OCI-LY7 (cell line): ENCODE data around the gene PLEKHG5. TPM values are rescaled to one million over a fixed set of nuclear protein-coding genes. Genes with fewer than 3 reads are reported as not detected.

Source experiments
- BruUV-seq: library from RNA; stranded (reverse); fragments of 400-500 nt; replicated peaks from 2 replicates; lab custom pipeline; 2021; lab: Mats Ljungman, UMichigan
- CTCF ChIA-PET: fragments of 300-600 bp; sonication (Branson Sonifier 250); formaldehyde crosslinking; loops from one replicate; lab custom pipeline; 2022; ENCODE audit warnings: antibody characterized with exemption; ENCODE audit not compliant: unreplicated experiment; lab: Charles Lee
- POLR2A ChIA-PET: fragments of 300-600 bp; sonication (Branson Sonifier 250); formaldehyde crosslinking; loops from one replicate; lab custom pipeline; 2022; ENCODE audit warnings: antibody characterized with exemption; lab: Charles Lee
- DNase-seq: peaks from one replicate; pipeline ENCODE4 v3.0.0-alpha.2; 2015; ENCODE audit warnings: low spot score
- H2AFZ ChIP-seq: fragments of 200-600 bp; sonication (generic), shearing (Covaris generic); 2 replicates; pipeline ENCODE4 v1.6.1; 2014; ENCODE audit warnings: mild to moderate bottlenecking, antibody characterized with exemption, low read length, moderate library complexity
- H3K27ac ChIP-seq: fragments of 200-600 bp; sonication (generic); 2 replicates; pipeline ENCODE4 v1.5.1; 2014; ENCODE audit warnings: mixed run types, low read depth, mild to moderate bottlenecking, moderate library complexity, low read length, inconsistent platforms; ENCODE audit not compliant: poor library complexity, severe bottlenecking
- H3K36me3 ChIP-seq: fragments of 200-600 bp; sonication (generic); 2 replicates; pipeline ENCODE4 v1.6.1; 2014; ENCODE audit warnings: mild to moderate bottlenecking, antibody characterized with exemption, low read length, moderate library complexity, mixed read lengths; ENCODE audit not compliant: insufficient read depth
- H3K4me1 ChIP-seq: fragments of 200-600 bp; sonication (generic); 2 replicates; pipeline ENCODE4 v1.5.1; 2014; ENCODE audit warnings: mild to moderate bottlenecking, low read length; ENCODE audit not compliant: insufficient read depth, poor library complexity, severe bottlenecking
- H3K4me2 ChIP-seq: fragments of 200-600 bp; sonication (generic); 2 replicates; pipeline ENCODE4 v1.6.1; 2014; ENCODE audit warnings: mild to moderate bottlenecking, low read length
- H3K4me3 ChIP-seq: fragments of 200-600 bp; sonication (generic); 2 replicates; pipeline ENCODE4 v1.5.1; 2014; ENCODE audit warnings: mild to moderate bottlenecking, low read depth, low read length; ENCODE audit not compliant: poor library complexity, severe bottlenecking
- H3K79me2 ChIP-seq: fragments of 200-600 bp; sonication (generic); 2 replicates; pipeline ENCODE4 v1.6.1; 2016; ENCODE audit warnings: low read depth, mild to moderate bottlenecking, low read length, moderate library complexity, mixed read lengths; ENCODE audit not compliant: insufficient read depth
- H3K9me2 ChIP-seq: fragments of 200-600 bp; sonication (generic); 2 replicates; pipeline ENCODE4 v1.6.1; 2016; ENCODE audit warnings: mild to moderate bottlenecking, low read length, mixed read lengths; ENCODE audit not compliant: insufficient read depth
- H3K9me3 ChIP-seq: fragments of 200-600 bp; sonication (generic); 2 replicates; pipeline ENCODE4 v1.6.1; 2014; ENCODE audit warnings: mild to moderate bottlenecking, mixed run types, low read length, mixed read lengths
- H4K20me1 ChIP-seq: fragments of 200-600 bp; sonication (generic); 2 replicates; pipeline ENCODE4 v1.6.1; 2014; ENCODE audit warnings: mild to moderate bottlenecking, antibody characterized with exemption, low read length, moderate library complexity, mixed read lengths; ENCODE audit not compliant: insufficient read depth
- EZH2phosphoT487 ChIP-seq: fragments of 200-600 bp; sonication (generic); IDR thresholded peaks from 2 replicates; pipeline ENCODE4 v1.6.1; 2018; ENCODE audit warnings: low read depth, borderline replicate concordance, mild to moderate bottlenecking, mixed run types, antibody characterized with exemption, low read length, moderate library complexity, mixed read lengths
- intact Hi-C: fragments of 100-400 bp; cut with micrococcal nuclease; formaldehyde crosslinking; loops from one replicate; pipeline ENCODE4 v1.10.0; 2022; ENCODE audit not compliant: unreplicated experiment
- total RNA-seq, 2 experiments: library from RNA; depleted of rRNA in 1 of 2; stranded (reverse); fragments of >200 nt in 1 of 2; shearing (Covaris generic) in 1 of 2; gene quantifications; 2 replicates each; pipeline ENCODE4 v1.2.3, GENCODE V29; 2014 to 2022
- TF ChIP-seq, protein P1 (sequence below): fragments of 200-600 bp; sonication (generic); conservative IDR thresholded peaks from 2 replicates; pipeline ENCODE4 v1.5.1; 2014; ENCODE audit warnings: mild to moderate bottlenecking, antibody characterized with exemption, low read length, moderate library complexity, mixed read lengths

PLEKHG5 gene
- total RNA-seq, 2 experiments from 2014 or later: 1.6 to 2.4 TPM

DNA sequence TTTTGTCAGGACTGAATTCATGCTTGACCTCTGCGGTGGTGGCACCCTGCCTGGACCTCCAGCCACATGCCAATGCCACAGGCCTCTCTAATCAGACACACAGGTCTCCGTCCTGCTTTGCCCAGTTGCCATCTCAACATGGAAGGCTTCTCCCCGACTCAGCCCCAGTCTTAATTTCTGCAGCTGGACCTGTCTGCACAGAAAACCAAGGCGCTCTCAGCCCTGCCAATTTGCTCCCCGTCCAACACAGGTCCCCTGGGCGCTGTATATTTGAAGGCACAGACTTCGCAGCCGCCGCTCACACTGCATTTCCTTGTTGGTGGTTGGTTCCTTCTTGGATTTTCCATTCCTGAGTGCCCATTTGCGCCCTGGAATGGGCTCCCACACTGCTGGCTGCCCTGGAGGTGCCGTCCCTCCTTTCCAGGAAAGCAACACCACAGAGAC, 28.0 kb upstream of the PLEKHG5 start:
- no peaks in the 10 kb centered on the region for H3K9me2 ChIP-seq

DNA sequence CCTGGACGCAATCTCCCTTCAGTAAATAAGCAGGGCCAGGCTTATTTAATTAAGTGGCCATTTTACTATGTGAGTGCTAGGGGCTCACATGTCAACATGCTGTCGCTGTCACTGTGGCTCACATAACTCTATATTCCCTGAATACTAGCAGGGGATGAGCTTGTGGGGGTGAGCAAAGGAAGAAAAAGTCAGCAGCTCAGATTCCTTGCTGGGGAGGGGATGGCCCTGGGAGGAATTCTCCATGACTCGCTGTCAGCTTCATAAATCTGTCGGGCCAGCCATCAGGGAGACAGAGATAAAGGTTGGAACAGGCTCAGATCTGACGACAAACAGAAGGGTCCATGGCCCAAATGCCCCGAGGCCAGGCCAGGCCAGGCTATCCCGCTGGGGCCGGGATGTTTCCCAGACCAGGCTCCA, 26.0 kb upstream of the PLEKHG5 start:
- POLR2A ChIA-PET: no interaction called here
- CTCF ChIA-PET: no interaction called here

More for the DNA sequence above, 28.0 kb upstream of the PLEKHG5 start:
- H3K9me3 ChIP-seq: no peaks in the 10 kb centered on the region
- H2AFZ ChIP-seq: no peak overlapping the region
- intact Hi-C loops: no loop called here
- H3K36me3 ChIP-seq: peaks cover 9% of the 10 kb centered on the region; the same call in 1 of the 2 replicates
- H3K27ac ChIP-seq: no peak overlapping the region
- H3K4me2 ChIP-seq: no peak overlapping the region
- H3K79me2 ChIP-seq: no peaks in the 10 kb centered on the region
- no peaks in the 10 kb centered on the region for H4K20me1 ChIP-seq
- no peak for DNase-seq
- CTCF ChIA-PET: no interaction called here
- H3K4me3 ChIP-seq: no peak overlapping the region
- POLR2A ChIA-PET: no interaction called here
- no TSS peak for BruUV-seq
- TF ChIP-seq, protein P1, sequence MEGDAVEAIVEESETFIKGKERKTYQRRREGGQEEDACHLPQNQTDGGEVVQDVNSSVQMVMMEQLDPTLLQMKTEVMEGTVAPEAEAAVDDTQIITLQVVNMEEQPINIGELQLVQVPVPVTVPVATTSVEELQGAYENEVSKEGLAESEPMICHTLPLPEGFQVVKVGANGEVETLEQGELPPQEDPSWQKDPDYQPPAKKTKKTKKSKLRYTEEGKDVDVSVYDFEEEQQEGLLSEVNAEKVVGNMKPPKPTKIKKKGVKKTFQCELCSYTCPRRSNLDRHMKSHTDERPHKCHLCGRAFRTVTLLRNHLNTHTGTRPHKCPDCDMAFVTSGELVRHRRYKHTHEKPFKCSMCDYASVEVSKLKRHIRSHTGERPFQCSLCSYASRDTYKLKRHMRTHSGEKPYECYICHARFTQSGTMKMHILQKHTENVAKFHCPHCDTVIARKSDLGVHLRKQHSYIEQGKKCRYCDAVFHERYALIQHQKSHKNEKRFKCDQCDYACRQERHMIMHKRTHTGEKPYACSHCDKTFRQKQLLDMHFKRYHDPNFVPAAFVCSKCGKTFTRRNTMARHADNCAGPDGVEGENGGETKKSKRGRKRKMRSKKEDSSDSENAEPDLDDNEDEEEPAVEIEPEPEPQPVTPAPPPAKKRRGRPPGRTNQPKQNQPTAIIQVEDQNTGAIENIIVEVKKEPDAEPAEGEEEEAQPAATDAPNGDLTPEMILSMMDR: no peak
- TF ChIP-seq EZH2phosphoT487: no peak
- H3K4me1 ChIP-seq: no peaks in the 10 kb centered on the region

DNA sequence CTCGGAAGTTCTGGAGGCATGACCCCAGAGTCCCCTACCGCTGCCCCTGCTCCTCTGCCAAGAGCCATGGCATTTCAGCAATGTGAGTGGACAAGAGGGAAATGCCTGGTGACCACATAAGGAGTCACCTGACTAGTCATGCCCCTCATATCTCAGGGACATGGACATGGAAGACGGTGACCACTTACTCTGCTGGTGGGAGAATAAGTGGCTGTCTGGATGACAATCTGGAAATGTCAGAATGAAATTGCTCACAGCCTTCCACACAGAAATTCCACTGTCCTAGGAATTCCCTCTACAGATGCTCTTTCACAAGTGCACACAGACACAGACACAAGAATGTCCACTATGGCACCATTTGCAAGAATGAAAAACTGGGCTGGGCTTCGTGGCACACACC, 24.3 kb upstream of the PLEKHG5 start:
- POLR2A ChIA-PET: no interaction called here

More for the DNA sequence above, 26.0 kb upstream of the PLEKHG5 start:
- DNase-seq: no peak
- no peak overlapping the region for H3K4me3 ChIP-seq
- H4K20me1 ChIP-seq: no peaks in the 10 kb centered on the region
- no TSS peak for BruUV-seq
- H3K4me1 ChIP-seq: no peaks in the 10 kb centered on the region
- H3K9me2 ChIP-seq: no peaks in the 10 kb centered on the region
- no peaks in the 10 kb centered on the region for H3K36me3 ChIP-seq
- no peaks in the 10 kb centered on the region for H3K79me2 ChIP-seq
- H3K9me3 ChIP-seq: no peaks in the 10 kb centered on the region
- no peak overlapping the region for H3K27ac ChIP-seq
- no peak overlapping the region for H3K4me2 ChIP-seq
- intact Hi-C loops: no loop called here
- TF ChIP-seq, protein P1: no peak
- TF ChIP-seq EZH2phosphoT487: no peak
- H2AFZ ChIP-seq: no peak overlapping the region

More for the DNA sequence above, 24.3 kb upstream of the PLEKHG5 start:
- H3K4me2 ChIP-seq: no peak overlapping the region
- no peaks in the 10 kb centered on the region for H3K79me2 ChIP-seq
- intact Hi-C loops: no loop called here
- no TSS peak for BruUV-seq
- no peak for DNase-seq
- no peaks in the 10 kb centered on the region for H3K9me2 ChIP-seq
- no peak overlapping the region for H2AFZ ChIP-seq
- H3K27ac ChIP-seq: no peak overlapping the region
- TF ChIP-seq, protein P1: no peak
- TF ChIP-seq EZH2phosphoT487: no peak
- H3K36me3 ChIP-seq: no peaks in the 10 kb centered on the region
- H3K9me3 ChIP-seq: no peaks in the 10 kb centered on the region
- H3K4me1 ChIP-seq: no peaks in the 10 kb centered on the region
- CTCF ChIA-PET: no interaction called here
- H3K4me3 ChIP-seq: no peak overlapping the region
- H4K20me1 ChIP-seq: no peaks in the 10 kb centered on the region
